Activated CD4-positive, alpha-beta T cell treated with anti-CD3 and anti-CD28 coated beads, Interleukin-2, amount 50 U/mL, for 24 hours (primary cell): ENCODE measurements around the gene MRTFB.

ENCODE experiments used
- DNase-seq, 2 donors: peaks; one replicate each; pipeline ENCODE4 v3.0.0-alpha.2; 2020; ENCODE audit warnings: low read depth in 1 of 2, low spot score in 1 of 2

MRTFB gene

GRCh38 chr16:14306485-14307058 lies 235.5 kb downstream of the MRTFB start:
- no peak for DNase-seq

GRCh38 chr16:14307059-14307526 lies 236.0 kb downstream of the MRTFB start:
- no peak for DNase-seq

- DNase-seq = no peak
These were observed 236.6 kb downstream of the MRTFB start for GRCh38 chr16:14307527-14308367.

- no peak for DNase-seq
These were observed 237.2 kb downstream of the MRTFB start for GRCh38 chr16:14308368-14308723.

- DNase-seq = no peak
These were observed 238.1 kb downstream of the MRTFB start for GRCh38 chr16:14309001-14309886.

GRCh38 chr16:14309906-14310305 lies 238.8 kb downstream of the MRTFB start:
- DNase-seq = no peak

- DNase-seq = no peak
These were observed 239.4 kb downstream of the MRTFB start for GRCh38 chr16:14310519-14310991.

GRCh38 chr16:14314116-14314515 lies 243.0 kb downstream of the MRTFB start:
- no peak for DNase-seq

- no peak for DNase-seq
These were observed 244.7 kb downstream of the MRTFB start for GRCh38 chr16:14315683-14316320.
